ENCODE measurements around the gene OR9A2. TPM values are rescaled to one million over a fixed set of nuclear protein-coding genes. Genes with fewer than 3 reads are reported as not detected.

The OR9A2 gene
- total RNA-seq, 1 experiment from 2014 or later: not detected

DNA sequence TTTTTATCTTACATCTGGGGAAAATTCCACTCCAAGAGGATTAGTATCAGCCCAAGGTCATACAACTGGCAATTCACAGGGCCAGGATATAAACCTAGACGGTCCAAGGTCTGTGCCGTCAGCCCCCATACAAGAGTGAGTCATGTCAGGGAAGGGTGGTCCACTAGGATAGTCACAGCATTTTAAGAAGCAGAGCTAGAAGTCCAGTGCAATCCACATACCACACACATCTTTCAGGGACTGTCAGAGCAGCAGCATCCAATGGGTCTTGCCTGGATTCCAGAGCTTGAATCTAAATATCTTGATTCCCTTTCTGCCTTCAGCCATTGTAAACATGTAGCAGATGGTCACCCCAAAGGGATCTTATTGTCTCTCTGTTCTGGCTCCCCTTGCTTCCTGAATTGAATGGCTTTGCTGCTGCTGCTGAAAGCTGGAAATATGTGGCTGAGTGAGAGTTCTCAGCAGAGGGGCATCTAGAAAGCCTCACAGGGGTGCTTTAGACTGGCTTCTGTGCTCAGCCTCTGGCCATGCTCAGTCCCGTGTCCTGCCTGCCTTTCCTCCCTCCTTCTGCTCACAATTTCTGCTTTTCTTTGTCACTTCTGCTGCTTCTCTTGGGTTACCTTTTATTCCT, 15.3 kb upstream of the OR9A2 start:
- H3K27me3 Mint-ChIP-seq (ENCODE audit: low read depth): no peaks in the 10 kb centered on the region; the same call in none of the 2 replicates
- H3K9me3 Mint-ChIP-seq: no peaks in the 10 kb centered on the region
- Histone ChIP-seq H3K27ac (ENCODE audit: insufficient read length, low read depth, low read length) (no peak overlapping the region), H4K91ac (ENCODE audit: insufficient read length, low read depth, low read length) (no peak overlapping the region), H3K79me2 (ENCODE audit: insufficient read depth, low read length) (no peaks in the 10 kb centered on the region), H3K23ac (ENCODE audit: insufficient read length, low read depth, low read length) (no peak overlapping the region), H3K56ac (ENCODE audit: insufficient read length, low read depth, low read length) (no peak overlapping the region), H3K9ac (ENCODE audit: extremely low read depth, insufficient read length, low read length) (no peak overlapping the region), H2AFZ (ENCODE audit: low read length) (no peak overlapping the region), H3K4me1 (ENCODE audit: insufficient read depth, low read length) (no peaks in the 10 kb centered on the region), H2AK5ac (ENCODE audit: insufficient read length, low read length) (no peak overlapping the region), H3K9me3 (ENCODE audit: control insufficient read depth, low read depth, low read length) (no peaks in the 10 kb centered on the region), H2BK120ac (ENCODE audit: low read depth, low read length, poor library complexity, severe bottlenecking) (no peak overlapping the region), H2BK15ac (ENCODE audit: low read depth, low read length) (no peak overlapping the region), H3K18ac (ENCODE audit: insufficient read length, low read depth, low read length) (no peak overlapping the region), H3T11ph (ENCODE audit: low read length) (no peak overlapping the region), H3K14ac (ENCODE audit: insufficient read depth, low read length) (no peak overlapping the region), H3K79me1 (ENCODE audit: insufficient read depth, low read depth, low read length, poor library complexity, severe bottlenecking) (no peaks in the 10 kb centered on the region), H3K4ac (ENCODE audit: low read depth, low read length) (no peak overlapping the region), H2BK5ac (ENCODE audit: insufficient read length, low read length) (no peak overlapping the region), H2BK12ac (ENCODE audit: insufficient read length, low read depth, low read length) (no peak overlapping the region), H4K20me1 (ENCODE audit: control insufficient read depth, insufficient read depth, insufficient read length) (no peaks in the 10 kb centered on the region), H3K4me2 (ENCODE audit: insufficient read depth, insufficient read length, low read length) (no peak overlapping the region), H3K27me3 (ENCODE audit: insufficient read depth, low read length) (no peaks in the 10 kb centered on the region; the same call in 1 of the 2 replicates), H4K8ac (replicated peaks; ENCODE audit: insufficient read length, low read depth, low read length) (no peak overlapping the region), H2BK20ac (ENCODE audit: low read depth, low read length, poor library complexity, severe bottlenecking) (no peak overlapping the region), H3K23me2 (ENCODE audit: insufficient read length, low read depth, low read length, poor library complexity, severe bottlenecking) (no peaks in the 10 kb centered on the region), H4K5ac (ENCODE audit: insufficient read length, low read depth, low read length) (no peak overlapping the region)
- peaks cover 6 to 10% of the 10 kb centered on the region in 2 experiments for H3K4me1 Mint-ChIP-seq
- no peaks in the 10 kb centered on the region for H3K36me3 Mint-ChIP-seq (ENCODE audit: insufficient read depth in 1 of 3, low read depth in 3 of 3)
- H3K4me3 Mint-ChIP-seq: no peak overlapping the region
- WGBS (ENCODE audit: extremely low coverage, insufficient read length, low lambda C conversion rate): no CpG with 5 or more reads among the region's 3 CpGs
- no peak for DNase-seq
- peak overlapping the region in 1 of 3 experiments; percentile 56; a peak in 3 of 7 replicates for H3K27ac Mint-ChIP-seq
- TF ChIP-seq, protein P1, sequence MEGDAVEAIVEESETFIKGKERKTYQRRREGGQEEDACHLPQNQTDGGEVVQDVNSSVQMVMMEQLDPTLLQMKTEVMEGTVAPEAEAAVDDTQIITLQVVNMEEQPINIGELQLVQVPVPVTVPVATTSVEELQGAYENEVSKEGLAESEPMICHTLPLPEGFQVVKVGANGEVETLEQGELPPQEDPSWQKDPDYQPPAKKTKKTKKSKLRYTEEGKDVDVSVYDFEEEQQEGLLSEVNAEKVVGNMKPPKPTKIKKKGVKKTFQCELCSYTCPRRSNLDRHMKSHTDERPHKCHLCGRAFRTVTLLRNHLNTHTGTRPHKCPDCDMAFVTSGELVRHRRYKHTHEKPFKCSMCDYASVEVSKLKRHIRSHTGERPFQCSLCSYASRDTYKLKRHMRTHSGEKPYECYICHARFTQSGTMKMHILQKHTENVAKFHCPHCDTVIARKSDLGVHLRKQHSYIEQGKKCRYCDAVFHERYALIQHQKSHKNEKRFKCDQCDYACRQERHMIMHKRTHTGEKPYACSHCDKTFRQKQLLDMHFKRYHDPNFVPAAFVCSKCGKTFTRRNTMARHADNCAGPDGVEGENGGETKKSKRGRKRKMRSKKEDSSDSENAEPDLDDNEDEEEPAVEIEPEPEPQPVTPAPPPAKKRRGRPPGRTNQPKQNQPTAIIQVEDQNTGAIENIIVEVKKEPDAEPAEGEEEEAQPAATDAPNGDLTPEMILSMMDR (conservative IDR thresholded peaks at IDR 0.05): no peak

Measured in H9 (cell line).